ENCODE results near the gene MGAT5B. TPM values are rescaled to one million over a fixed set of nuclear protein-coding genes. Genes with fewer than 3 reads are reported as not detected.

MGAT5B gene
- total RNA-seq, 1 experiment from 2014 or later: 14.3 TPM

DNA sequence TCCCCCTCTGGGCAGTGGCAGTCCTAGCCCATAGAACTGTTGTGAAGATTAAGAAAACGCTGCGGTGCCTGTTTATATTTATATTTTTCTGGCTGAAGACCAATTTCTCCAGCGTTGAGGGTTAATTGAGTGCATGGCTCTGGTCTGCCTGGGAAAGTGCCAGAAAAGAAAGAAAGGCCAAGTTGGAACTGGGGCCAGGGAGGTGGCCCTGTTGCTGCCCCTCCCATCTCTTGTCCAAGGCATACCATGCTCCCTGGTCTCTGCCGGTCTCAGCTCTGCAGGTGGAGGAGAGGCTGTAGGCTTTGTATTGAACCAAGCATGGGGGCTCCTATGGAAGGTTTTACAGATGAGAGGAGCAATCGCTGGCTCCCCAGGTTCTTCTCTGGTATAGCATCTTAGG, 124.7 kb downstream of the MGAT5B start:
- H4K20me1 ChIP-seq (ENCODE audit: insufficient read depth): no peaks in the 10 kb centered on the region
- H3K79me2 ChIP-seq (ENCODE audit: low read depth): no peaks in the 10 kb centered on the region
- H3K4me3 ChIP-seq: no peak overlapping the region
- TF ChIP-seq EZH2 (IDR thresholded peaks at IDR 0.05; ENCODE audit: low read depth): no peak
- TF ChIP-seq, protein P1, sequence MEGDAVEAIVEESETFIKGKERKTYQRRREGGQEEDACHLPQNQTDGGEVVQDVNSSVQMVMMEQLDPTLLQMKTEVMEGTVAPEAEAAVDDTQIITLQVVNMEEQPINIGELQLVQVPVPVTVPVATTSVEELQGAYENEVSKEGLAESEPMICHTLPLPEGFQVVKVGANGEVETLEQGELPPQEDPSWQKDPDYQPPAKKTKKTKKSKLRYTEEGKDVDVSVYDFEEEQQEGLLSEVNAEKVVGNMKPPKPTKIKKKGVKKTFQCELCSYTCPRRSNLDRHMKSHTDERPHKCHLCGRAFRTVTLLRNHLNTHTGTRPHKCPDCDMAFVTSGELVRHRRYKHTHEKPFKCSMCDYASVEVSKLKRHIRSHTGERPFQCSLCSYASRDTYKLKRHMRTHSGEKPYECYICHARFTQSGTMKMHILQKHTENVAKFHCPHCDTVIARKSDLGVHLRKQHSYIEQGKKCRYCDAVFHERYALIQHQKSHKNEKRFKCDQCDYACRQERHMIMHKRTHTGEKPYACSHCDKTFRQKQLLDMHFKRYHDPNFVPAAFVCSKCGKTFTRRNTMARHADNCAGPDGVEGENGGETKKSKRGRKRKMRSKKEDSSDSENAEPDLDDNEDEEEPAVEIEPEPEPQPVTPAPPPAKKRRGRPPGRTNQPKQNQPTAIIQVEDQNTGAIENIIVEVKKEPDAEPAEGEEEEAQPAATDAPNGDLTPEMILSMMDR (conservative IDR thresholded peaks at IDR 0.05): no peak
- H3K4me2 ChIP-seq: no peak overlapping the region
- H3F3A ChIP-seq (ENCODE audit: insufficient read depth, low read depth): no peaks in the 10 kb centered on the region
- no peaks in the 10 kb centered on the region for H3K36me3 ChIP-seq (ENCODE audit: low read depth)
- no peaks in the 10 kb centered on the region for H3K4me1 ChIP-seq (replicated peaks; ENCODE audit: insufficient read depth)
- no peak overlapping the region for H3K27ac ChIP-seq
- DNase-seq: no peak
- H2AFZ ChIP-seq: no peak overlapping the region
- intact Hi-C loops (cut with micrococcal nuclease; ENCODE audit: unreplicated experiment): no loop called here
- no peaks in the 10 kb centered on the region for H3K27me3 ChIP-seq (ENCODE audit: insufficient read depth, low read depth)
- no peaks in the 10 kb centered on the region for H3K9me2 ChIP-seq (ENCODE audit: insufficient read depth)
- no TSS peak for BruUV-seq (replicated peaks)
- H3K9me3 ChIP-seq (ENCODE audit: insufficient read depth, low read depth): no peaks in the 10 kb centered on the region
- ChIA-PET POLR2A (ENCODE audit: unreplicated experiment) (no interaction called here), CTCF (no interaction called here)

DNA sequence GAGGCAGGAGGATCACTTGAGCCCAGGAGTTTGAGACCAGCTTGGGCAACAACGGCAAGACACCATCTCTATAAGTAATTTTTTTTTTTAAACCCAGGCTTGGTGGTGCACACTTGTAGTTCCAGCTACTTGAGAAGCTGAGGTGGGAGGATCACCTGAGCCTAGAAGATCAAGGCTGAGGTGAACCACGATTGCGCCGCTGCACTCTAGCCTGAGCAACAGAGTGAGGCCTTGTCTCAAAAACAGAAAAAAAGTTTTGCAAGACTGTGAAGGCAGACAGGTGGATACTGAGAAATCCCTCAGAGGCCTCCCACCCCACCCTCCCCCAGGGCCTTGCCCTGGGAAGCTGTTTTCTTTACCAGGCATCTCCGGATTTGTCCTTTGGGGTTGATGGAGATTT, 125.4 kb downstream of the MGAT5B start:
- DNase-seq: no peak
- no peak overlapping the region for H3K4me2 ChIP-seq
- H3K36me3 ChIP-seq (ENCODE audit: low read depth): no peaks in the 10 kb centered on the region
- no peaks in the 10 kb centered on the region for H4K20me1 ChIP-seq (ENCODE audit: insufficient read depth)
- BruUV-seq (replicated peaks): no TSS peak
- ChIA-PET CTCF (no interaction called here), POLR2A (ENCODE audit: unreplicated experiment) (no interaction called here)
- no peak overlapping the region for H3K4me3 ChIP-seq
- TF ChIP-seq EZH2 (IDR thresholded peaks at IDR 0.05; ENCODE audit: low read depth): no peak
- TF ChIP-seq, protein P1 (conservative IDR thresholded peaks at IDR 0.05): no peak
- H3K27ac ChIP-seq: no peak overlapping the region
- no peaks in the 10 kb centered on the region for H3K9me3 ChIP-seq (ENCODE audit: insufficient read depth, low read depth)
- no peak overlapping the region for H2AFZ ChIP-seq
- no peaks in the 10 kb centered on the region for H3K4me1 ChIP-seq (replicated peaks; ENCODE audit: insufficient read depth)
- H3K79me2 ChIP-seq (ENCODE audit: low read depth): no peaks in the 10 kb centered on the region
- no peaks in the 10 kb centered on the region for H3K9me2 ChIP-seq (ENCODE audit: insufficient read depth)
- H3K27me3 ChIP-seq (ENCODE audit: insufficient read depth, low read depth): no peaks in the 10 kb centered on the region
- intact Hi-C loops (cut with micrococcal nuclease; ENCODE audit: unreplicated experiment): no loop called here
- no peaks in the 10 kb centered on the region for H3F3A ChIP-seq (ENCODE audit: insufficient read depth, low read depth)

DNA sequence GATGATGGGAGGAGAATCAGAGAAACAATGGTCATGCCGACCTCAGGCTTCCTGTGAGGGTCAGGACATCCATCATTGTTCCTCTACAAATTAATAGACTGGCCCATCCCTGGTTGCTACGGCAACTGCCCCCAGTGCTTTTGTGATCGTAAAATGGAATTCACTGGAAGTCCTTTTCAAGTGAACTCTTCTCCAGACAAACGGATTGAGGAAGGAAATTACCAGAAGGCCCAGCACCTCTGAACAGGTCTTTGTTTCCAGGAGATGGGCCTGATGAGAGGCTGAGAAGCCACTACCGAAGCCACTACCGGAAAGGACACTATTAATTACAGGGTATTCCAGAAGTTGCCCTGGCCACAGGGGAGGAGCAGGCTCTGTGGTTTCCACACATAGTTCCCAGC, 126.0 kb downstream of the MGAT5B start:
- Histone ChIP-seq H3K4me1 (replicated peaks; ENCODE audit: insufficient read depth) (no peaks in the 10 kb centered on the region), H3K9me2 (ENCODE audit: insufficient read depth) (no peaks in the 10 kb centered on the region), H3K4me2 (no peak overlapping the region), H3K4me3 (no peak overlapping the region), H3K27ac (no peak overlapping the region), H4K20me1 (ENCODE audit: insufficient read depth) (no peaks in the 10 kb centered on the region), H3F3A (ENCODE audit: insufficient read depth, low read depth) (no peaks in the 10 kb centered on the region), H3K9me3 (ENCODE audit: insufficient read depth, low read depth) (no peaks in the 10 kb centered on the region), H3K36me3 (ENCODE audit: low read depth) (no peaks in the 10 kb centered on the region), H3K27me3 (ENCODE audit: insufficient read depth, low read depth) (no peaks in the 10 kb centered on the region), H3K79me2 (ENCODE audit: low read depth) (no peaks in the 10 kb centered on the region), H2AFZ (no peak overlapping the region)
- ChIA-PET POLR2A (ENCODE audit: unreplicated experiment) (no interaction called here), CTCF (no interaction called here)
- intact Hi-C loops (cut with micrococcal nuclease; ENCODE audit: unreplicated experiment): no loop called here
- no TSS peak for BruUV-seq (replicated peaks)
- no peak for TF ChIP-seq EZH2 (IDR thresholded peaks at IDR 0.05; ENCODE audit: low read depth)
- TF ChIP-seq, protein P1 (conservative IDR thresholded peaks at IDR 0.05): no peak
- DNase-seq: no peak

Data from PC-9 (cell line).